Glutamatergic neuron (in vitro differentiated cells): ENCODE measurements around the gene APBB2. TPM values are rescaled to one million over a fixed set of nuclear protein-coding genes. Genes with fewer than 3 reads are reported as not detected.

Experiments
- DNase-seq: peaks from one replicate; pipeline ENCODE4 v3.0.0; 2022
- H3K27ac Mint-ChIP-seq: one replicate; pipeline ENCODE4 v1.8.0; 2020; ENCODE audit warnings: mild to moderate bottlenecking, mixed read lengths, inconsistent platforms; ENCODE audit not compliant: unreplicated experiment
- H3K27me3 Mint-ChIP-seq: one replicate; pipeline ENCODE4 v1.8.0; 2020; ENCODE audit warnings: mild to moderate bottlenecking, moderate library complexity, mixed read lengths, inconsistent platforms; ENCODE audit not compliant: unreplicated experiment
- H3K36me3 Mint-ChIP-seq: one replicate; pipeline ENCODE4 v1.8.0; 2020; ENCODE audit warnings: mild to moderate bottlenecking, mixed read lengths, inconsistent platforms; ENCODE audit not compliant: unreplicated experiment
- H3K4me1 Mint-ChIP-seq: one replicate; pipeline ENCODE4 v1.8.0; 2020; ENCODE audit warnings: mild to moderate bottlenecking, low read depth, mixed read lengths, inconsistent platforms; ENCODE audit not compliant: unreplicated experiment
- H3K4me3 Mint-ChIP-seq: one replicate; pipeline ENCODE4 v1.8.0; 2020; ENCODE audit warnings: mild to moderate bottlenecking, mixed read lengths, inconsistent platforms; ENCODE audit not compliant: unreplicated experiment
- H3K9me3 Mint-ChIP-seq: one replicate; pipeline ENCODE4 v1.8.0; 2020; ENCODE audit warnings: mild to moderate bottlenecking, moderate library complexity, mixed read lengths, inconsistent platforms; ENCODE audit not compliant: unreplicated experiment
- CTCF ChIP-seq: fragments of 200-600 bp; sonication (generic); IDR thresholded peaks from one replicate; pipeline ENCODE4 v1.5.0; 2021; ENCODE audit not compliant: partially characterized antibody, unreplicated experiment
- total RNA-seq: library from RNA; stranded (reverse); fragmentation: NEBNext Ultra II Directional; extraction: Animal tissue kit (Norgen Biotek cat#: 25700); gene quantifications from one replicate; pipeline ENCODE4 v1.2.1, GENCODE V29; 2021; ENCODE audit not compliant: unreplicated experiment

APBB2 gene
- total RNA-seq, 1 donor from 2014 or later = 117 TPM

- Mint-ChIP-seq H3K9me3 (peaks cover 25% of the 10 kb centered on the region), H3K4me3 (no peak overlapping the region)
- no peak for TF ChIP-seq CTCF
Observed at GRCh38 chr4:41024556-41025491, 189.5 kb downstream of the APBB2 start.

GRCh38 chr4:41022116-41022515, 192.2 kb downstream of the APBB2 start:
- H3K27me3 Mint-ChIP-seq = peaks cover 1% of the 10 kb centered on the region
- TF ChIP-seq CTCF = no peak
- peaks cover 40% of the 10 kb centered on the region for H3K36me3 Mint-ChIP-seq
- H3K9me3 Mint-ChIP-seq = peaks cover 23% of the 10 kb centered on the region
- no peak for DNase-seq
- H3K4me3 Mint-ChIP-seq = no peak overlapping the region
- peak overlapping the region; percentile 35 for H3K27ac Mint-ChIP-seq
- H3K4me1 Mint-ChIP-seq = no peaks in the 10 kb centered on the region

More at GRCh38 chr4:41024556-41025491, 189.5 kb downstream of the APBB2 start:
- no peak for DNase-seq
- Mint-ChIP-seq H3K36me3 (peaks cover 51% of the 10 kb centered on the region), H3K4me1 (no peaks in the 10 kb centered on the region), H3K27me3 (peaks cover 3% of the 10 kb centered on the region), H3K27ac (no peak overlapping the region)

- peaks cover 15% of the 10 kb centered on the region for H3K4me1 Mint-ChIP-seq
- no peak overlapping the region for H3K4me3 Mint-ChIP-seq
- H3K9me3 Mint-ChIP-seq = peaks cover 3% of the 10 kb centered on the region
- no peak for TF ChIP-seq CTCF
- H3K27me3 Mint-ChIP-seq = peaks cover 1% of the 10 kb centered on the region
- H3K27ac Mint-ChIP-seq = no peak overlapping the region
- no peaks in the 10 kb centered on the region for H3K36me3 Mint-ChIP-seq
- no peak for DNase-seq
Observed at GRCh38 chr4:41015016-41015675, 199.2 kb downstream of the APBB2 start.

DNA sequence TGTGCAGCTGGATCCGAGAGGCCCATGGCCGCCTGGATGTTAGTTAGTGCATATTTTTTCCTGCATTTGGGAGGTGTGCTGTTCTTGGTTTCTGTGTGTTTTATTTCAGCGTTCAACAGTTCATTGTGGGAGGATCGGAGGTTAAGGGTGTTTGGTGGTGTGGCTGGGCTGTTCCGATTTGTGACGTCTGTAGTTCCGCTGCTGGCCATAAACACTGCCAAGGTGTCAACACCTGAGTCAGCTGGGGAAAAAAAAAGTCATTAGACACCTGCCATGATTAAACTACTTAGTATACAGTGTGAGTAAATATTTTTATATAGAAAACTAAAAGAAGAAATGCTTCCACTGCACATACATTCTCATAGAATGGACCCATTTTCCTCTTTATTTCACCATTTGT, 200.2 kb downstream of the APBB2 start:
- no peaks in the 10 kb centered on the region for H3K36me3 Mint-ChIP-seq
- no peak for DNase-seq
- H3K4me1 Mint-ChIP-seq = peaks cover 15% of the 10 kb centered on the region
- H3K27me3 Mint-ChIP-seq = peaks cover 1% of the 10 kb centered on the region
- no peak overlapping the region for H3K27ac Mint-ChIP-seq
- no peak for TF ChIP-seq CTCF
- H3K9me3 Mint-ChIP-seq = peaks cover 4% of the 10 kb centered on the region
- no peak overlapping the region for H3K4me3 Mint-ChIP-seq

DNA sequence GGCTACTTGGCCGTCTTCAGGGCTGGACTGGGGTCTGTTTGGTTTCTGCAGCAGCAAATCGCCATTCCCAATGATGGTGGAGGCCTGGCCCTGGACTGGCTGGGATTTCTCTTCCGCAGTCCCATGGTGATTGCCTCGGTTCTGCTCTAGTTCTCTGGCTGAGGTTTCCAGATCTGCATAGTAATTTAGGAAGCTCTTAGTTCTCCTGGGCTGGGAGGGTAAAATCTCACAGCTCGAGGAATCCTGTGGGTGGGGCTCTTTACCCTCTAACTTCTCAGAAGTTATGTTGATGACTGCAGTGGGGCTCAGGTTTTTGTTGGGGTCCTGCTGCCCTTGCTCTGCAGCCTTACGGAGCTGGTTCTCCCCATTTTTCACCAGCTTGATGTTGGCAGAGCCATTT, 200.6 kb downstream of the APBB2 start:
- Mint-ChIP-seq H3K9me3 (peaks cover 4% of the 10 kb centered on the region), H3K27ac (no peak overlapping the region), H3K36me3 (no peaks in the 10 kb centered on the region), H3K27me3 (peaks cover 1% of the 10 kb centered on the region), H3K4me1 (peaks cover 15% of the 10 kb centered on the region), H3K4me3 (no peak overlapping the region)
- no peak for TF ChIP-seq CTCF
- no peak for DNase-seq
